Measurements from ENCODE around the gene BCKDHA.

BCKDHA gene

GRCh38 chr19:41436674-41436951 lies 39.0 kb downstream of the BCKDHA start:
- no peaks in the 10 kb centered on the region for H3K27me3 ChIP-seq (replicated peaks)
- H3K4me3 ChIP-seq (ENCODE audit: low read depth, low read length): no peak overlapping the region
- peaks cover 15% of the 10 kb centered on the region for H3K36me3 ChIP-seq (replicated peaks)
- in situ Hi-C loops (cut with HindIII; ENCODE audit: low pct_ligation_motif_present, low sequenced_read_pairs): no loop called here
- H3K27ac ChIP-seq: no peak overlapping the region
- no peak for DNase-seq
- TF ChIP-seq CTCF (IDR thresholded peaks at IDR 0.05; ENCODE audit: low read depth, low read length, missing control alignments): no peak

- in situ Hi-C loops (cut with HindIII; ENCODE audit: low pct_ligation_motif_present, low sequenced_read_pairs): no loop called here
- no peak for DNase-seq
- Histone ChIP-seq H3K4me3 (ENCODE audit: low read depth, low read length) (no peak overlapping the region), H3K36me3 (replicated peaks) (peaks cover 2% of the 10 kb centered on the region), H3K27me3 (replicated peaks) (no peaks in the 10 kb centered on the region), H3K27ac (no peak overlapping the region)
- no peak for TF ChIP-seq CTCF (IDR thresholded peaks at IDR 0.05; ENCODE audit: low read depth, low read length, missing control alignments)
Measured at GRCh38 chr19:41437944-41438574, 40.4 kb downstream of the BCKDHA start.

GRCh38 chr19:41439441-41440222 lies 42.0 kb downstream of the BCKDHA start, which contains the start of gene DMAC2:
TSS of gene DMAC2 (minus strand) at chr19:41439912. CDS start at chr19:41439899, 13 bp downstream.
- TF ChIP-seq CTCF (IDR thresholded peaks at IDR 0.05; ENCODE audit: low read depth, low read length, missing control alignments): peak; percentile 62
- Histone ChIP-seq H3K4me3 (ENCODE audit: low read depth, low read length) (peak within 1 kb of the TSS; percentile 100), H3K36me3 (replicated peaks) (no peaks in the 10 kb centered on the region), H3K27me3 (replicated peaks) (no peaks in the 10 kb centered on the region), H3K27ac (peak within 1 kb of the TSS; percentile 68)
- in situ Hi-C loops (cut with HindIII; ENCODE audit: low pct_ligation_motif_present, low sequenced_read_pairs): no loop called here
- DNase-seq: peak; percentile 98

- Histone ChIP-seq H3K27me3 (replicated peaks) (no peaks in the 10 kb centered on the region), H3K4me3 (ENCODE audit: low read depth, low read length) (no peak overlapping the region), H3K27ac (no peak overlapping the region), H3K36me3 (replicated peaks) (no peaks in the 10 kb centered on the region)
- no peak for DNase-seq
- in situ Hi-C loops (cut with HindIII; ENCODE audit: low pct_ligation_motif_present, low sequenced_read_pairs): no loop called here
- TF ChIP-seq CTCF (IDR thresholded peaks at IDR 0.05; ENCODE audit: low read depth, low read length, missing control alignments): no peak
Measured at GRCh38 chr19:41441321-41441945, 43.8 kb downstream of the BCKDHA start.

- H3K27ac ChIP-seq: no peak within 1 kb of the TSS
- H3K36me3 ChIP-seq (replicated peaks): no peaks in the 10 kb centered on the region
- H3K27me3 ChIP-seq (replicated peaks): no peaks in the 10 kb centered on the region
- H3K4me3 ChIP-seq (ENCODE audit: low read depth, low read length): no peak within 1 kb of the TSS
- no peak for DNase-seq
- TF ChIP-seq CTCF (IDR thresholded peaks at IDR 0.05; ENCODE audit: low read depth, low read length, missing control alignments): no peak
- in situ Hi-C loops (cut with HindIII; ENCODE audit: low pct_ligation_motif_present, low sequenced_read_pairs): no loop called here
Measured at GRCh38 chr19:41442473-41443355, 45.1 kb downstream of the BCKDHA start, which contains the start of gene ERICH4. TSS of gene ERICH4 (plus strand) at chr19:41443156. CDS start at chr19:41443170, 14 bp downstream.

Measured in brain microvascular endothelial cell (primary cell).